A673 (cell line): ENCODE data around the gene CYSRT1.

Experiments used
- CTCF ChIP-seq: fragments of 300-800, 200-600 bp; sonication (generic); conservative IDR thresholded peaks from 2 replicates; pipeline ENCODE4 v1.5.1; 2017; ENCODE audit warnings: low read depth, mild to moderate bottlenecking, antibody characterized with exemption, low read length, moderate library complexity, mixed read lengths
- EZH2 ChIP-seq: fragments of 200-600 bp; sonication (generic); IDR thresholded peaks from 2 replicates; pipeline ENCODE4 v1.6.1; 2017; ENCODE audit warnings: borderline replicate concordance, low read depth, mild to moderate bottlenecking, mixed read lengths, antibody characterized with exemption, low read length; ENCODE audit not compliant: poor library complexity, severe bottlenecking

- TF ChIP-seq CTCF (no peak), EZH2 (no peak)
Observed at GRCh38 chr9:137233143-137233980, 8.4 kb downstream of the CYSRT1 start.
